Activated T-cell treated with anti-CD3 and anti-CD28 coated beads for 4 hours (primary cell): ENCODE measurements around the gene RAB23.
"Not testable (repeated sequence)": the region's sequence is repeated elsewhere in the genome, so short reads cannot be mapped to it uniquely, and the experiment has no call there.

Source experiments
- DNase-seq: peaks from one replicate; pipeline ENCODE4 v3.0.0-alpha.2; 2020

Gene RAB23

GRCh38 chr6:57221936-57222742, at the start of gene RAB23:
RAB23 (minus strand) TSS chr6:57222307; CDS start chr6:57210380, 11,927 bp downstream.
- peak; percentile 76 for DNase-seq

DNA sequence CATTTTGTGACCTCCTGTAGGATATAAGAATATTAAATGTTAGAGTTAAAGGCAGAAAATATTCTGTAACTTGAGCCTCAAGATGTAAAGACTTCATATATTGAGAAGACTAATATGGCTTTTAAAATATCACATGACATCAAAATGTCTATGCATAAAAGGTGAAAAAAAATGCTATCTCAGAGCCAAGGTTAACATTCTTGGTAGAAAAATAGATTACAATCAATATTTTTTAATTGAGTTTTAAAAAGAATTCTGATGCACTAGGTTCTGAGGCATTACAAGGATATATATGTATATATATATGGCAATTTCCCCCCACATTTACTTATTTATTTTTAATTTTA, 46.2 kb upstream of the RAB23 start:
- no peak for DNase-seq

DNA sequence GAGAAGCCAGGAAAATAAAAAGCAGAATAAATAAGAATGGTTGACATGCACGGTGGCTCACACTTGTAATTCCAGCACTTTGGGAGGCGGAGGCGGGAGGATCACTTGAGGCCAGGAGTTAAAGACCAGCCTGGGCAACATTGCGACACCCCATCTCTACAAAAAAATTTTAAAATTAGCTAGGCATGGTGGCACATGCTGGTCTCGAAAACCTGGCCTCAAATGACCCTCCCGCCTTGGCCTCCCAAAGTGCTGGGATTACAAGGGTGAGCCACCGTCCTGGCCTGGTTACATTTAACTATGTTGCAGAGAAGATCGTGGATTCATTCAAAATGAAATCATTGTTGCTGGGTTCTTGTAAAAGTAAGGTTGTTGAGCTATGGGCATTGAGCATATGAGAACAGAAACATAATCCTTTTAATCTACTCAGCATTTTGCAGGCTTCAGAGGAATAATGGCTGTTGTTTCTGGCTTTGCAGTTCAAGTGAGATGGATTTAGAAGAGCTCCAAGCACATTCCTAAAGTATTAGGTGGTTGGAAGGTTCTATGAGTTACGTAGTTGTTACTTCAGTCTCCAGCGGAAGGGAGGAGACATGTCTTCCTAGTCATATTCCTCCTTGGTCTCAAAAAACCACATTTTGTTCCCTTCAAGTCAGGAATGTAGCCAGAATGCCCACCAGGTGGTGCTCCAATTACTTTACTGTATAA, 45.6 kb upstream of the RAB23 start:
- peak; percentile 26 for DNase-seq

DNA sequence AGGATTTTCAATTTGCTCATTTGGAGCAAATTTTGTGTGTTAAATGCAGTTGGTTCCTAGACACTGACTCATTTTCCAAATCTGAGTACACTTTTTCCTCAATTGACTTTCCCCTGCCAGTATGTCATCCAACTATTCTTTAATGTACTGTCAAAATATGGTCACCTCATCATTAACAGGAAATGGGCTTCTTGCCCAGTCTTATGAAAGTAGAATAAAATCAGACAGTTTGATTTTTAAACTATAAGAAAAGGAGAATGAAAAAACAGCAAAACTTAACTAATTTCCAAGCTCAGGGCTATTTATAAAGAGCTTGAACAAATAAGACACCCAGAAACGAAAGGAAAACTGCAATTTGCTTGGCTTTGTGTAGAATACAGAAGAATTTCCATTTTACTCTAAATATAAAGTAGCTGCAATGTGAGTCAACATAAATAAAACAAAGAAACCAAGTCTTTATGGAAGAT, 43.7 kb upstream of the RAB23 start:
- DNase-seq, result no peak

- no peak for DNase-seq
Measured at GRCh38 chr6:57263739-57264138, 41.6 kb upstream of the RAB23 start.

GRCh38 chr6:57262901-57263694, 41.0 kb upstream of the RAB23 start:
- no peak for DNase-seq

DNA sequence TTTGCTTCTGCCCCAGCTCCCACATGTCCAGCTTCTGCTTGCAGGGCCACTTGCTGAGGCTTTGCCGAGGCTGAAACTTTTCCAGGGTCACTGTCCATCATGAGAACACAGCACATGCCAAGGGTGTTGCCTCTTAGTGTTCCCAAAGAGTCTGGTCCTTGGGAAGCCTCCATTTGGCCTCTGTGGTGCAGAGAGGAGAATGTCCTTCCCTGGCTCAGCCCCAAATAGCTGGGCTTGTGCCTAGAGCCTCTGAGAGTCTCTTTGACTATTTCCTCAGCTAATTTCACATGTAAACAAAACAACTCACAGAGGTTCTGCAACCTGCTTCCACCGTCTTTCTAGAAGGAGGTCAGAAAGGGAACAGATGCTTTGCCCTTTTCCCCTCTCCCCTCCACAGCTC, 40.4 kb upstream of the RAB23 start:
- no peak for DNase-seq

DNA sequence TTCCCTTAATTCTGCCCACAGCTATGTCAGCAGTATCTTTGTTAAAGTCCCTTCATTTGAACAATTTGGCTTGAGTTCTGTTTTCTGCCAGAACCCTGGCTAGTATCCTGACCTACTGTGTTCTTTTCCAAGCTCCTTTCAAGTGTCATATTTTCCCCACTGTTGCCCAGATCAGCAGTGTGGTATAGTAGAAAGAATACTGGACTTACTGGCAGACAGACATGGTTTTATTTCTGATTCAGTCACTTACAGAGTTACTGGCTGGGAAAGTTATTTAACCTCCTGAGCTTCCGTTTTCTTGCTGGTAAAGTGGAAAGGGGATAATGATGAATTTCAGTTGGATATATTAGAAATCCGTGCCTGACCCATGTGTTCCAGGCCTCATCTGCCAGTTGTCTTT, 39.8 kb upstream of the RAB23 start:
- no peak for DNase-seq

DNA sequence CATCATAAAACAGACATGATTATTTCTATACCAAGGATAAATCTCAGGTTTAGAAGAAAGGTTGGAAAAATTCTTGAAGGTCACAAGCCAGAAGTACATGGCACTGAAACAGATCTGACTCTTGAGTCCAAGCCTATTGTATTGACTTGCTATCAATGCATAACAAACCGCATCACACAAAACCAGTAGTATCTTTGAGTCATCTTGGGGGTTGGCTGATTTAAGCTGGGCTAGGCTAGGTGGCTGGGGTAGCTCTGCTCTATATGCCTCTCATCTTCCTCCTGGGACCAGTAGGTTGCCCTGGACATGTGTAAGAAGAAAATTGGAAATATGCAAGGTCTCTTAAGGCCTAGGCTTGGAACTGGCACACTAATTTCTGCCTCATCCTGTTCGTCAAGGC, 37.0 kb upstream of the RAB23 start:
- no peak for DNase-seq

DNA sequence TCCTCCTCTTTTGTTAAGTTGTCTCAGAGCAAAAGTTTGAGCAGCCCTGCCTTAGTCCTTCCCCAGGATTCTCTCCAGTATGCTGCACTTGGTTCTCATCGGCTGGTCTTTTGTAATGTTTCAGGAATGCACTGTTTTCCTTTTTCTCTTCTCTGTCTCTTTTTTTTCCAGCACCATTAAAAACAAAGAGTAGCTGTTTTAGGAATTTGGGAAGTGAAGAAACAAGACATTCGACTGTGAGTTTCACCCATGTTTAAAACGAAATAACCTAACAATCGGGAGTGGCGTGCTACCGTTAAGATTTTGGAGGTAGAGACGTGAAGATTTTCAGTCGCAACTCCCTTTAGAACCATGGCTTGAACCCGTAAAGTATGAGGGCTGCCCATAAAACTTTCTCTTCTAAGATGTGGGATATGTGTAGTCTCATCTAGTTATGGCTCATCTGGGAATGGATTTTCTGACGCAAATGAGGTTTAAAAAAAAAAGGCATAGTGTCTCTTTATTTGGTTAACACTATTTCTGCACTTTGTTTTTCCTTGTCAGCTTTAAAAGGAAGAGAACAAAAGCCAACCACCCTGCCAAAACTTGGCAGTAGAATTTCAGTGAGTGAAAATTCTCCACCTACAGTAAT, 35.9 kb upstream of the RAB23 start:
- no peak for DNase-seq

DNA sequence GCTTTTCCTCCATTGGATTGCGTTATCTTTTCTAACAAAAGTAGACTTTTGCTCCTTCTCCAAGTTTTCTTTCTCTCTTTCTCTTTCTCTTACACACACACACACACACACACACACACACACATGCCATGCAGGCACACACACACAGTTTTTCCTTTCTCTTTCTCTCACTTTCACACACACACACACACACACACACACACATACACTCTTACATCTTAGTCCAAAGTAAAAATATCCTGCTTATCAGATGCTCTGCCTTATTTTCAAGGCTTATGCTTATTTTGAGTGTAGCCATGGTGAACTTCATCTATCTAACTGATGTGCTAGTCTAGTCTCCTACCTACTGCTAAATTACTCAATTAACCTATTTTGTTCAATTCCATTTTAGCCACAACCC, 34.4 kb upstream of the RAB23 start:
- no peak for DNase-seq

DNA sequence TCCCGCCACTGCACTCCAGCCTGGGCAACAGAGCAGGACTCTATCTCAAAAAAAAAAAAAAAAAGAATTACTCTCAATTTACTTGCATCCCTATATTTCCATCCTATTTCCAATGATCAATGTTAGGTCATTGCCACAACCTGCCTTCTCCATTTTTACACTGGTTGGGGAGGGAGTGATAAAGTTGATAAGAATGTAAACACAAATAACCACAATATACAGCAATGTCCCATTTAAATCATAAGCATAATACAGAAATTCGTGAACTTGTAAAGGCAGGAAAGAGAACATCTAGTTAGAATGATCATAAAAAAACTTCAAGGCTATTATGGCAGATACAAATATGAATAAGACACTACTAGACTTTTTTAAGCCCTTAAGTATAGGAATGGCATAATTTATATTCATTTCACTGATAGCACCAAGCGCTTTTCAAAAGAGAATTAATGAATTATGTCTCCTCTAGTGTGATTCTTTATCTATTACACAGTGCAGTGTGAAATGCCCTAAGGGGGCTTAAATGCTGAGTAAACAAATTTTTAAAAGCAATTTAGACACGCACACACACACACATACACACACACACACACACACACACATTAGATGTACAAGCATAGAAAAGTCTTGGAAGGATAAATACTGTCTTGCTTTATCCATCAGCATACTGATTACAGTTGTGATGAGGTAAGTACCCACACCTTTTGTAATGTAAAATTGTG, 33.5 kb upstream of the RAB23 start:
- DNase-seq, result no peak

- DNase-seq, result no peak
Measured at GRCh38 chr6:57254055-57254717, 32.1 kb upstream of the RAB23 start.

DNA sequence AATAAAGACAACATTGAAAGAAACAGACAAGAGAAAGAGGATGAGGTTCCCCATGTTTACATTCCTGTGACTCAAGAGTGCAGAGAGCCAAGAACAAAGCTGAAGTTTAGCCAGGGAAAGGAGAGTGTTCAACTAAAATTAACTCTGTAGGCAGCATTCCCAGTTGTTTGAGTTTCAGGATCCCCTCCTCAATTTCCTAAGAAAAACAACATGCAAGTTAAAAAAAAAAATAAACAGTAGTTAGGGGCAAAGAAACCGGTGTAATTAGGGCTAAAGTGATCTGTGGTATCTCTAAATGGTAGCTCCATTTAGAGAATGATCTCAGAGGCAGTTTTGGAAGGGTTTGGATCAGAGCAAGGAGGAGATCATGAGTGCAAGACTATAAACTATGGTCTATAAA, 30.9 kb upstream of the RAB23 start:
- no peak for DNase-seq

- no peak for DNase-seq
Measured at GRCh38 chr6:57252137-57252536, 30.0 kb upstream of the RAB23 start.

DNA sequence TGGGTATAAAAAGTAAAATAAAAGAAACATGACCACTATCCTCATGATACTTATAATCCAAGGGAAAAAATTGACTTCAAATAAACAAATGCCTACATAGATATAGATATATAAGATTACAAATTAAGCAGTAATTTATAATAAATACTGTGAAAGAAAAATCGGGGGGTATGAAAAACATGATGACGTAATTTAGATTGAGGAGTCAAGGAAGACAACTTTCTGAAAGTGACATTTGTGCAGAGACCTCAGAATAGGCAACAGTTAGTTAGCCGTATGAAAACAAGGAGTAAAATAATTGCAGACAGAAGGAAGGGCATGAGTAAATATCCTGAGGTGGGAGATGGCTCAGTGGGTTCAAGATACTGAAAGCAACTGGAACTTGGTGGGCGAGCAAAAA, 28.2 kb upstream of the RAB23 start:
- no peak for DNase-seq

DNA sequence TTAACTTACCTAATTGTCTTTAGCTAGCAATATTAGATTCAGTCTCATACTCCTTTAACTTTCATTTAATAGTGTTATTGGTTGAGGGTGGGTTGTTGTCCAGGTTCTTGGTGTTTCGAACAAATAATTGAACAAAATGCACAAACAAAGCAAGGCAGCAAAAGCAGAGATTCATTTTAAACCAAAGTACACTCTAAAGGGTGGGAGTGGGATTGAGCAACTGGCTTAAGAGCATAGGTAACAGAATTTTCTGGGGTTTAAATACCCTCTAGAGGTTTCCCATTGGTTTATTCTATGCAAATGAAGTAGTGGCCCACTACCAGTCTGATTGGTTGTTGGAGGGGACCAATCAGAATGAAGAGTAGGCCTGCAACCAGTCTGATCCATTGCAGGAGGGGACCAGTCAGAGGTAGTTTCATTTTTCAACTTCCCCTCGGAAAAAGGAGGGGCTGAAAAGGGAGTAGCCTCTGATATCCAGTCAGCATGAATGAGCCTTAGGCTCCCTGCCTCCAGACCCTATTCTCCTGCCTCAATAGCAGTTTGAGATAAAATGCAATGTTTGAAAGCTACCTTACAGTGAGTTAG, 26.3 kb upstream of the RAB23 start:
- no peak for DNase-seq

GRCh38 chr6:57247603-57248002, 25.5 kb upstream of the RAB23 start:
- DNase-seq, result no peak

DNA sequence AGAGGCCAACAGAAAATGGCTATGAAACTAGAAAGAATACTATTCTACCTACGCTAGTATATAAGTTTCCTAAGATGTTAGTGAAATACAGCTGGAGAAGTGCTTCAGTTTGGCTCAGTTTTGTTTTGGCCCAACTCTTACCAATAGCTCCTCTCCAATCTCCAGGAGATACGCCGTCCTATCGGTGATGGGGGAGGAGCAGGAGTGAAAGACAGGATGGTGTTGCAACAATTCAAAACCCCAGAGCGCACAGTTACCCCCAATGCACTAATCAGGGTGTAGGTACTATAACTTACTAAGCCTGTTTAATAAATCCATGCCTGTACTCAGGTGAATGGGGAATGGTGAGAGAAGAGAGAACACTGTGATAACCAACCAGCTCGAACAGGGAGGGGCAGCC, 24.2 kb upstream of the RAB23 start:
- DNase-seq, result no peak

DNA sequence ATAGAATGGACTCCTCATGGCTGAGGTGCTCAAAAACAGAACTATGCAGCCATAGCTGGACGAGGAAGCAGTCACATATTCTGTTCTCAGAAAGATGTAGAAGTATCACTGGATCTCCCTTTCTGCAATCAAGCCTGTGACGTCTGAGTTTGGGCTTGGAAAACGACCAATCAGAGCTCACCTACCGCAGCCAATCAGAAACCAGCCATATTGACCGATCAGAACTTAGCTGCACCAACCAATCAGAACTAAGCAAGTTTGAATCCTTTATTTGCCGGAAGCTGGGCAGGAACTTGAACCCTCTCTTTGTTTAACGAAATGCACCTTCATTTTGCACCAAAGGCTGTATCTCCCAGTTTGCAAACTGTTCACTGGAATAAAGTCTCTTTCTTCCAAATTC, 21.8 kb upstream of the RAB23 start:
- DNase-seq, result no peak

GRCh38 chr6:57243526-57243925, 21.4 kb upstream of the RAB23 start:
- not testable (repeated sequence) for DNase-seq

GRCh38 chr6:57242505-57242904, 20.4 kb upstream of the RAB23 start:
- DNase-seq, result no peak
